ENCODE measurements around the gene KRTAP4-11.
"Not testable (repeated sequence)": the region's sequence is repeated elsewhere in the genome, so short reads cannot be mapped to it uniquely, and the experiment has no call there.

KRTAP4-11 gene

DNA sequence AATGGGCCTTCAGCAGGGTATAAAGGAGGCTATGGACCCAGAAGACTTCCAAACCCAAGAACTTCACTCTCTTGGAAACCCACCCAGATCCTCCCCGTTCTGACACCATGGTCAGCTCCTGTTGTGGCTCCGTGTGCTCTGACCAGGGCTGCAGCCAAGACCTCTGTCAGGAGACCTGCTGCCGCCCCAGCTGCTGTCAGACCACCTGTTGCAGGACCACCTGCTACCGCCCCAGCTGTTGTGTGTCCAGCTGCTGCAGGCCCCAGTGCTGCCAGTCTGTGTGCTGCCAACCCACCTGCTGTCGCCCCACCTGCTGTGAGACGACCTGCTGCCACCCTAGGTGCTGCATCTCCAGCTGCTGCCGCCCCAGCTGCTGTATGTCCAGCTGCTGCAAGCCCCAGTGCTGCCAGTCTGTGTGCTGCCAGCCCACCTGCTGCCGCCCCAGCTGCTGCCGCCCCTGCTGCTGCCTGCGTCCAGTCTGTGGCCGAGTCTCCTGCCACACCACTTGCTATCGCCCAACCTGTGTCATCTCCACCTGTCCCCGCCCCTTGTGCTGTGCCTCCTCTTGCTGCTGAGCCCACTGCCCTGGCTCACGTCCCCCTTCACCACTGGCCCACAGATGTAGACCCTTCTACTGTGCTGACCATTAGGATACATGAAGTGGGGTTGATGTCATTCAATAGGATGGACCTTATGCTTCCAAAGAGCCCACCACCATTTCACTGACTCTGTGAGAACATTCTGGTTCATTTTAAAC lies 33.9 kb downstream of the KRTAP4-11 start, which contains the start of gene KRTAP4-7:
Gene KRTAP4-7, plus strand, starts transcription at position 51 of the 757 bp plus-strand sequence. Its CDS starts 57 bp downstream, at position 108.
- not testable (repeated sequence) for DNase-seq (ENCODE audit: low read depth in 3 of 3)

- not testable (repeated sequence) for DNase-seq (ENCODE audit: low read depth in 3 of 3)
These were observed 34.7 kb downstream of the KRTAP4-11 start for GRCh38 chr17:41083427-41083826.

DNA sequence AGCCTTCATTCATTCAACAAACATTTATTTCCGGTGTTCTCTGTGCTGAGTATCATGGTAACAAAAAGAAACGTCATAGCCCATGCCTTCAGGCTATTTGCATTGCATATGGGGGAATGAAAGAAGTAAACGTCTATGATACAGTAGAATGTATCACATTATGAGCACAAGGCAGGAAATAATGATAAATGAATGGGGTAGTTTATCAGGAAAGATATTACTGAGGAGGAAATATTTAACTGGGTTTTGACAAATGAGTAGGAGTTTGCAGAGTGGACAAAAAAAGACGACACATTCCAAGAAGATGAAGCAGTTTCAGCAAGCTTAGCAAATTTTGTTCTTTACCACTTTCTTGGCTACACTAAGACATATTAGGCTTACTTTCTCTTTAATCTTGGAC lies 35.5 kb downstream of the KRTAP4-11 start:
- no peak for DNase-seq (ENCODE audit: low read depth in 3 of 3)

DNA sequence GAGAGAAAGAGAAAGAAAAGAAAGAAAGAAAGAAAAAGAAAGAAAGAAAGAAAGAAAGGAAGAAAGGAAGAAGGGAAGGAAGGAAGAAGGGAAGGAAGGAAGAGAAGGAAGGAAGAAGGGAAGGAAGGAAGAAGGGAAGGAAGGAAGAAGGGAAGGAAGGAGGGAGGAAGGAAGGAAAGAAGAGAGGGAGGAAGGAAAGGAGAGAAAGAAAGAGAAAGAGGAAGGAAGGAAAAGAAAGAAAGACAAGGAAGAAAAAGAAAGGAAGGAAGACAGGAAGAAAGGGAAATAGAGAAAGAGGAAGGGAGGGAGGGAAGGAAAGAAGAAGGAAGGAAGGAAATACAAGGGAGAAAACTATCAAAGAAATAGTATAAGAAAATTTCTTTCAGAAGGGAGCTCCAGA lies 41.4 kb downstream of the KRTAP4-11 start:
- no peak for DNase-seq (ENCODE audit: low read depth in 3 of 3)

- no peak for DNase-seq (ENCODE audit: low read depth in 3 of 3)
These were observed 44.5 kb downstream of the KRTAP4-11 start for GRCh38 chr17:41073676-41074075.

GRCh38 chr17:41071606-41072360 lies 46.4 kb downstream of the KRTAP4-11 start:
- no peak for DNase-seq (ENCODE audit: low read depth in 3 of 3)

DNA sequence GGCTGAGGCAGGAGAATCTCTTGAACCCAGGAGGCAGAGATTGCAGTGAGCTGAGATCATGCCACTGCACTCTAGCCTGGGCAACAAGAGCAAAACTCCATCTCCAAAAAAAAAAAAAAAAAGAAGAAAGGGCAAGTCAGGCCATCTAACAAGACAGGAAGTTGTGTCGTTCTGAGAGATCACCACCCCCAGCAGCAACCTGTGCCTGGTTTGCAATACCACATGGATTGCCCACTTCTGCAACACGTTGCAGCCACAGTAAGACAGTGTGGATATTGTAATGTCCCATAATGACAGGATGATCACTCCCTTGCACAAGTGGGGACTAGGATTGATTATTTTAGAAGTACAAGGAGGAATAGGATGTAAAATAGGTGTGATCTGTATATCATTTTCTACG lies 49.1 kb downstream of the KRTAP4-11 start:
- no peak for DNase-seq (ENCODE audit: low read depth in 3 of 3)

DNA sequence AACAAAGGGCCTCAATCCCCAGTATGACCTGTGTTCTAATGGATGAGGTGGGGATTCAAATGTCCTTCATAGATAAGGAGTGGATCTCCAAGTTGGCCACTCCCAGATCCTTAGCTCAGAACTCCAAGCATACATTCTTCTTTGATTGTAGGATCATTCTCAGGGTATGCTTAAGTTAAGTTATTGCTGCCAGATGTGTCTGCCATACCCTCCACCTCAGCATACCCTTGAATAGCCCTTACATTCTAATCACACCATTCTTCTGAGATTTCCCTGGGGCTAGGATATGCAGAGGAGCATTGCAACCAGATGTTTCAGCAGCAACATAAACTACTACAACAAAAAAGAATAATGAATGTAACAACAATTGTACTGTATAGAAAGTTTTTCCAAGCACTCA lies 50.9 kb downstream of the KRTAP4-11 start:
- no peak for DNase-seq (ENCODE audit: low read depth in 3 of 3)

All from stimulated activated CD4-positive, alpha-beta T cell treated with anti-CD3 and anti-CD28 coated beads, TNF-alpha, amount 100 ng/mL, for 24 hours (primary cell).